ENCODE measurements around the gene CCNG2. TPM values are rescaled to one million over a fixed set of nuclear protein-coding genes. Genes with fewer than 3 reads are reported as not detected.

CCNG2 gene
- total and polyA plus RNA-seq, 2 of the 13 experiments (the other 11 are each of a cell fraction or from before 2014, with no cell fraction given) = 3.9 to 11.5 TPM

- 17% methylated on average over 3 of the region's 3 CpGs for WGBS (ENCODE audit: low lambda C conversion rate)
These were observed 15.3 kb downstream of the CCNG2 start for GRCh38 chr4:77172336-77172735.

More at GRCh38 chr4:77172336-77172735, 15.3 kb downstream of the CCNG2 start:
- POLR2A ChIA-PET = no interaction called here
- BruUV-seq (replicated peaks) = no TSS peak
- Histone ChIP-seq H3K27ac (ENCODE audit: extremely low read length, insufficient read depth, low read length) (no peak overlapping the region), H3K36me3 (replicated peaks in 1 of 2; ENCODE audit: control insufficient read depth in 1 of 2, insufficient read depth in 2 of 2, low read length in 2 of 2) (peaks cover 2 to 11% of the 10 kb centered on the region in 2 experiments; a peak in 2 of 5 replicates), H3K4me1 (ENCODE audit: insufficient read depth, low read length) (no peaks in the 10 kb centered on the region), H3K4me2 (ENCODE audit: low read depth, low read length) (no peak overlapping the region), H2AFZ (ENCODE audit: low read length) (no peak overlapping the region), H4K20me1 (ENCODE audit: insufficient read depth, low read length) (no peaks in the 10 kb centered on the region), H3K27me3 (ENCODE audit: control insufficient read depth in 1 of 2, insufficient read depth in 2 of 2, low read length in 2 of 2) (peaks cover 0 to 8% of the 10 kb centered on the region in 2 experiments; a peak in 2 of 5 replicates), H3K79me2 (ENCODE audit: insufficient read depth, low read length) (no peaks in the 10 kb centered on the region), H3K9me3 (ENCODE audit: low read length) (no peaks in the 10 kb centered on the region), H3K9ac (ENCODE audit: insufficient read depth, low read depth, low read length) (no peak overlapping the region), H3K4me3 (replicated peaks in 1 of 3; ENCODE audit: insufficient read depth in 1 of 3, low read depth in 2 of 3, low read length in 3 of 3) (no peak overlapping the region)
- ATAC-seq (no peak), FAIRE-seq (no peak), DNase-seq (ENCODE audit: low spot score) (no peak)
- in situ Hi-C loops (cut with HindIII; ENCODE audit: extremely low pct_ligation_motif_present, low pct_unique_long_range_greater_than_20kb) (no loop called here), intact Hi-C loops (cut with micrococcal nuclease; ENCODE audit: unreplicated experiment) (no loop called here)
- CTCF ChIA-PET (ENCODE audit: low intra/inter-chr PET ratio, low total read pairs) = no interaction called here
- TF ChIP-seq RARA (CRISPR knock-in tag; IDR thresholded peaks at IDR 0.05) (no peak), ARHGAP35 (CRISPR knock-in tag; IDR thresholded peaks at IDR 0.05; ENCODE audit: borderline replicate concordance) (no peak), ARID4A (CRISPR knock-in tag; IDR thresholded peaks at IDR 0.05; ENCODE audit: borderline replicate concordance) (no peak), MEF2D (CRISPR knock-in tag; IDR thresholded peaks at IDR 0.05) (no peak), ZBTB33 (CRISPR knock-in tag; IDR thresholded peaks at IDR 0.05) (no peak), KDM5A (IDR thresholded peaks at IDR 0.05; ENCODE audit: borderline replicate concordance, low read length) (no peak), ZNF547 (CRISPR knock-in tag; IDR thresholded peaks at IDR 0.05) (no peak), SP2 (CRISPR knock-in tag; IDR thresholded peaks at IDR 0.05) (no peak), ZNF550 (CRISPR knock-in tag; IDR thresholded peaks at IDR 0.05; ENCODE audit: borderline replicate concordance) (no peak), ZNF329 (CRISPR knock-in tag; IDR thresholded peaks at IDR 0.05; ENCODE audit: low read depth) (no peak), SMAD9 (CRISPR knock-in tag; IDR thresholded peaks at IDR 0.05) (no peak), ZNF792 (CRISPR knock-in tag; IDR thresholded peaks at IDR 0.05) (no peak), ZFP62 (CRISPR knock-in tag; IDR thresholded peaks at IDR 0.05) (no peak)

All from HepG2 (cell line).